BJ (cell line): ENCODE data around the gene RCAN3. TPM values are rescaled to one million over a fixed set of nuclear protein-coding genes. Genes with fewer than 3 reads are reported as not detected.

ENCODE experiments used
- CTCF ChIA-PET: fragments of 350-600 bp; formaldehyde crosslinking; extraction: SDS; loops from one replicate; lab custom pipeline; 2021; ENCODE audit warnings: antibody characterized with exemption, inconsistent platforms; lab: Yijun Ruan, JAX
- POLR2A ChIA-PET: fragments of 300-600 bp; sonication (Branson Sonifier 250); formaldehyde crosslinking; extraction: SDS; loops from one replicate; lab custom pipeline; 2021; ENCODE audit warnings: antibody characterized with exemption; lab: Charles Lee
- DNase-seq: peaks from one replicate; pipeline ENCODE4 v3.0.0-alpha.2; 2011; ENCODE audit warnings: low read depth
- H3K27me3 ChIP-seq: 2 replicates; pipeline ENCODE4 v1.6.0; 2011; ENCODE audit warnings: low read length; ENCODE audit not compliant: control insufficient read depth, insufficient read depth
- H3K36me3 ChIP-seq: 2 replicates; pipeline ENCODE4 v1.5.1; 2011; ENCODE audit warnings: low read length; ENCODE audit not compliant: control insufficient read depth, insufficient read depth
- H3K4me3 ChIP-seq: 2 replicates; pipeline ENCODE4 v1.5.1; 2011; ENCODE audit warnings: low read depth, mild to moderate bottlenecking, control low read depth, low read length
- CTCF ChIP-seq: IDR thresholded peaks from 2 replicates; pipeline ENCODE4 v1.5.1; 2011; ENCODE audit warnings: low read depth, mild to moderate bottlenecking, control low read depth, inconsistent platforms, low read length, moderate library complexity; ENCODE audit not compliant: insufficient read depth
- polyA minus RNA-seq: library from RNA; depleted of rRNA, polyadenylated mRNA; stranded (reverse); fragments of >200 nt; gene quantifications from 2 replicates; pipeline ENCODE4 v1.2.3, GENCODE V29; 2011; rRNA and poly(A)+ RNA removed
- polyA plus RNA-seq: library from polyadenylated mRNA; depleted of rRNA; stranded (reverse); fragments of >200 nt; gene quantifications from 2 replicates; pipeline ENCODE4 v1.2.3, GENCODE V29; 2011; rRNA removed

The RCAN3 gene
- polyA plus RNA-seq (6.3 and 7.6 TPM in 2 replicates), polyA minus RNA-seq (5.6 and 7.6 TPM in 2 replicates)

GRCh38 chr1:24502709-24503058, at the start of gene RCAN3:
TSS of gene RCAN3 (plus strand) at chr1:24502836. CDS start at chr1:24514373, 11,537 bp downstream.
- no peak for DNase-seq

GRCh38 chr1:24452922-24453485, 49.6 kb upstream of the RCAN3 start:
- POLR2A ChIA-PET = no interaction called here

More at GRCh38 chr1:24502709-24503058, at the start of gene RCAN3:
- Histone ChIP-seq H3K27me3 (no peaks in the 10 kb centered on the region), H3K36me3 (no peaks in the 10 kb centered on the region), H3K4me3 (peak within 1 kb of the TSS; percentile 73)
- POLR2A ChIA-PET = no interaction called here
- TF ChIP-seq CTCF = no peak
- CTCF ChIA-PET = interaction anchor here (2.2 kb wide), 1 partner anchor 11 kb away, joined by 14 read pairs; no protein-coding TSS in a partner anchor

GRCh38 chr1:24454673-24455072, 48.0 kb upstream of the RCAN3 start:
- ChIA-PET POLR2A (no interaction called here), CTCF (interaction anchor here (1.2 kb wide), 1 partner anchor 14 kb away, joined by 3 read pairs; no protein-coding TSS in a partner anchor)
- no peak for DNase-seq
- H3K4me3 ChIP-seq = no peak overlapping the region
- H3K27me3 ChIP-seq = no peaks in the 10 kb centered on the region
- peaks cover 10% of the 10 kb centered on the region for H3K36me3 ChIP-seq
- no peak for TF ChIP-seq CTCF

More at GRCh38 chr1:24452922-24453485, 49.6 kb upstream of the RCAN3 start:
- H3K4me3 ChIP-seq = no peak overlapping the region
- CTCF ChIA-PET = interaction anchor here (0.6 to 2.7 kb wide), 5 partner anchors 10 to 164 kb away, joined by 3 to 10 read pairs (median 3); no protein-coding TSS in a partner anchor
- H3K36me3 ChIP-seq = peaks cover 7% of the 10 kb centered on the region
- H3K27me3 ChIP-seq = no peaks in the 10 kb centered on the region
- TF ChIP-seq CTCF = no peak
- no peak for DNase-seq

- Histone ChIP-seq H3K4me3 (no peak overlapping the region), H3K36me3 (peaks cover 10% of the 10 kb centered on the region), H3K27me3 (no peaks in the 10 kb centered on the region)
- ChIA-PET POLR2A (no interaction called here), CTCF (no interaction called here)
- no peak for DNase-seq
- TF ChIP-seq CTCF = no peak
Observed at GRCh38 chr1:24455272-24455671, 47.4 kb upstream of the RCAN3 start.

GRCh38 chr1:24457866-24458265, 44.8 kb upstream of the RCAN3 start:
- ChIA-PET CTCF (interaction anchor here (0.8 kb wide), 1 partner anchor 41 kb away, joined by 4 read pairs; no protein-coding TSS in a partner anchor), POLR2A (no interaction called here)
- no peaks in the 10 kb centered on the region for H3K27me3 ChIP-seq
- no peak for TF ChIP-seq CTCF
- H3K36me3 ChIP-seq = peaks cover 7% of the 10 kb centered on the region
- DNase-seq = no peak
- H3K4me3 ChIP-seq = no peak overlapping the region
